HG03432 (cell line): Measurements from ENCODE around the gene GAN.
"Not testable (repeated sequence)": the region's sequence is repeated elsewhere in the genome, so short reads cannot be mapped to it uniquely, and the experiment has no call there.

Experiments used
- ATAC-seq: cut with Tn5 transposase; IDR thresholded peaks from one replicate; pipeline ENCODE4 v1.9.1; 2021; ENCODE audit warnings: mild to moderate bottlenecking, moderate library complexity; ENCODE audit not compliant: unreplicated experiment

The GAN gene

DNA sequence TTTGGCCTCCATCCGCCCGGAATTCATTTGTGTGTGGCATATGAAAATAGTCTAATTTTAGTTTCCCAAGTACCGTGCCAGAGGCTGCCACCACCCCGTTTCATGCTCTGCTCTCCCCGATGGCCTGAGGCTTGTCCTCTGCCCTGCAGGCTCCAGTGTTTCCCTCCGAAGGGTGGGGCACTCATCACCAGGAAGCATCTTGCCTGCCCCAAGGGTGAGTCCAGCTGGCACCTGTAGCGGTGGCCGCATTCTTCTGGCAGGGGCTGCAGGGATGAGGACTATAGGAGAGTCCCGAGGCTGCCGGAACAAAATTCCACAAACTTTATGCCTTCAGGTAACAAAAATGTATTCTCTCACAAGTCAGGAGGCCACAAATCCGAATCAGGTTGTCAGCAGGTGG is 106.8 kb downstream of the GAN start:
- no peak for ATAC-seq

DNA sequence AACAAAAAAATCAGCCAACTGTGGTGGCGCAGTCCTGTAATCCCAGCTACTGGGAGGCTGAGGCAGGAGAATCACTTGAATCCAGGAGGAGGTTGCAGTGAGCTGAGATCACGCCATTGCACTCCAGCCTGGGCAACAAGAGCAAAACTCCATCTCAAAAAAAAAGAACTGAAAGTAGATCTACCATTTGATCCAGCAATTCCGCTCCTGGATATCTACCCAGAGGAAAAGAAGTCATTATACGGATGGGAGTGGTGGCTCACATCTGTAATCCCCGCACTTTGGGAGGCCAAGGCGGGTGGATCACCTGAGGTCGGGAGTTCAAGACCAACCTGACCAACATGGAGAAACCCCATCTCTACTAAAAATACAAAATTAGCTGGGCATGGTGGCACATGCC is 107.4 kb downstream of the GAN start:
- ATAC-seq, result not testable (repeated sequence)

DNA sequence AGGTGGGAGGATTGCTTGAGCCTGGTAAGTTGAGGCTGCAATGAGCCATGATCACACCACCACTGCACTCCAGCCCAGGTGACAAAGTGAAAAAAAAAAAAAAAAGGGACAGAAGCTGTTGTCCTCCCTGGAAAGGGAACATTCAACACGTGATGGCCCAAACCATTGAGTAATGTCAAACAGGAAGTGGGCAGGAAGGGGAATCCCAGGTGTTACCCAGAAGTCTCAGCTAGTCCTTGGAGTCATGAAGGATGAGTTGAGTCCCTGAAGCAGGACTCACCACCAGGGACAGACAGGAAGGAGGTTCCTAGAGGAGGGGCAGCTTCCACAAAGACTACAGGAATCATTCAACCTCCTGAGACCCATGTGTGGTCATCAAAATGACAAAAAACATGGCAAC is 110.0 kb downstream of the GAN start:
- ATAC-seq, result no peak

DNA sequence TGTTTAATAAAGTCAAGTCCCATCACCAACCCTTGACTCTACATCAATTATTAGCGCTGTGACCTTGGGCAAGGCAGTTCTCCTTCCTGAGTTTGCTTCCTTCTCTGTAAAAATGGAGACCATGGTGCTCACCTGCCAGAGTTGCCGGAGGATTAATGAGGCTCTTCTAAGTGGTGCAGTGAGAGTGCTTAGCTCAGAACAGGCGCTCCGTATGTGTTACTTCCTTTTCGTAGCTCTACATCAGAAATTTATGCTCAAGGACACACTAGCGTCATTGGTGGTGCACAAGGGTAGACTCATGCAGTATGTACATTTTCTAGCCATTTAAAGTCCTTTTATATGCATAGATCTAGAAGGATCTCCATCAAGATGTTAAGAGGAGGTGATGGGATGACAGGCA is 112.5 kb downstream of the GAN start:
- ATAC-seq, result no peak

DNA sequence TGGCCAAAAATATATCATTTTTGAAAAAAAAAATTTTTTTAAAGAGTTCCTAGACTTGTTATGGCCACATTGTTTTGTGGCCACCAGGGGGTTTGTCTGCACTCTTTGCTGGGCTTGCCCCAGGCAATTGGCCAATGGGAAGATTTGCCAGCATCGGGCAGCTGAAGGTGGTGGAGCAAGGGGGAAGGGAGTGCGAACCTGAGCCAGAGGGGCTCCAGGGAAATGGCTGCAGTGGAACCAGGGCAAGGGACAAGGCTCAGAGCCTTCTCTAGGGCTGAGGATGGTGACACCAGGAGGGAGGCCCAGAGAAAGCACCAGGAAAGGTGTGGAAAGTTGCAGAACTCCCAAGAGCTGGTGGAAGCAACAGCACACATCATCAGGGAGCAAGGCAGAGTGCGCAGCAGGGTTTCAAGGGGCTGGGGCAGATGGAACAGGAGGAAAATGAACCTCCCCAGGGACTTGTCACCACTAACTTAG is 114.3 kb downstream of the GAN start:
- ATAC-seq, result peak; percentile 37

DNA sequence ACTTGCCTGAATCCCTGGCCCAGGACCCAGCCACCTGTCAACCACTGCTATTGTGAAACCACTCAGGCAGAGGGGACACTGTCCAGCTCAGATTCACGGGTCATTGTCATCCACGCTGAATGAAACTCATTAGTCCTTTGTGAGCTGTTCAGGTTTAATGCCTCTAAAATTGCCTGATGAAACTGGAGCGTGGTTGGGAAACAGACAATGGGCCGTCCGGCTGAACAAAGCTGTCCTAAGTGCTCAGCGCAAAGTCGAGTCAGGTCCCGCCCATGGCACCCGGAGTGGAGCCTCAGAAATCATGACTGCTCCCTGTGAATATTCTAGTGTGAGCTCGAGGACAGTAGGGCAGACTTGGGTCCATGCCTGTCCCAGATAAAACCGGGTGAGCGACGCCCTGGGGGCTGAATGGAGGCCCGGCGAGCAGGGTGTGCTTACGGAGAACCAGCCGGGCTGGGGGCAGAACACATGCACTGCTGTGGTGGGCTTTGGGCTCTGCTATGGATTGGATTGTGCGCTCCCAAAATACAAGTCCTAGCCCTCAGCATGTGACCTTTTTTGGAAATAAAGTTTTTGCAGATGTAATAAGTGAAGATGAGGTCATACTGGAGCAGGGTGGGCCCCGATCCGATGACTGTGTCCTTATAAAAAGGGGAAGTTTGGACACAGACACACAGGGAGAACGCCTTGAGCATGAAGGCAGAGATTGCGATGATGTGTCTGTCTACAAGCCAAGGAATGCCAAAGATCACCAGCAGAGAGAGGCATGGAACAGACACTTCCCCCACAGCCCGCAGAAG is 117.0 kb downstream of the GAN start:
- peak; percentile 41 for ATAC-seq

DNA sequence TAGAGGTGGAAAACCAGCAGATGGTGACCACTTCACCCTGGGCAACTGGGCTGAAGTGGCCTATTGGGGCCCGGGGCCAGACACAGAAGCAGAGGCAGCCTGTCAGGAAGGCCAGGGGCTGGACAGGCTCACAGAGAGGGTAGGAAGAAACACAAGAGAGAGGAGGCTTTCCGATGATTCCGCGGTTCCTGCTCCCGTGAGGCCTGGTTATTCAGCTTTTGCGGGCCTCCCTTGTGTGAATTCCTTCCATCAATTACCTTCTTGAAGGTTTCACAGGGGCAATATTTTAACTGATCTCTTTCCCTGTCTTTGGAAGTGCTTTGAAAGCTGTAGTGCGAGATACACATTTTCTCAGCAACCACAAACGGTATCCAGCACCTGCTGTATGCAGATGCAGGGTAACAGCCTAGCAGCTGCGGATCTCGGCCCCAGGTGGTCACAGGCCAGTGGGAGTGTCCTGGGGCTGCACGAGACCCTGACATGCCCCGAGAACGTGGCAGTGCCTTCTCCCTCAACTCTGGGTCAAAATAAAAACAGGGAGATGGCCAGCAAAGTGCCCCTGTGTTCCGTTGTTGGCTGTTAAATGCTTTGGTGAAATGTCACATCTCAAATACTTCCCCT is 118.3 kb downstream of the GAN start:
- no peak for ATAC-seq

DNA sequence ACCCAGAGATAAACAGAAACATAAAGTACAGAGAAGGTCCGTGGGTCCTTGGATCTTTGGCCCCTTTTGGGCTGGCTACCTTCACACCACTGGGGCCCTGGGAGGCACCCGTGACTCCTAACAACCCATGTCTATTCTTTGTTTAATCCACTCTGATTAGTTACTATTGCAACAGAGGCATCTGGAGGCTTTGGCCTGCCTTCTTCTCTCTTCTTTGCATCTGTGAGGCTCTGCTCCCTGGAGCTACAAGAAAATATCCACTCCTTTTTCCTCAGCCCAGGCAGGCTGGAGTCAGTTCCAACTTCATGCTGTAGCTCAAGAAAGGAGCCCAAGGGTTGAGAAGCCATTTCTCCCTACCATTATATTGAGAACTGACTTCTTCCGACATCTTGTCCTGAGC is 120.3 kb downstream of the GAN start:
- no peak for ATAC-seq

DNA sequence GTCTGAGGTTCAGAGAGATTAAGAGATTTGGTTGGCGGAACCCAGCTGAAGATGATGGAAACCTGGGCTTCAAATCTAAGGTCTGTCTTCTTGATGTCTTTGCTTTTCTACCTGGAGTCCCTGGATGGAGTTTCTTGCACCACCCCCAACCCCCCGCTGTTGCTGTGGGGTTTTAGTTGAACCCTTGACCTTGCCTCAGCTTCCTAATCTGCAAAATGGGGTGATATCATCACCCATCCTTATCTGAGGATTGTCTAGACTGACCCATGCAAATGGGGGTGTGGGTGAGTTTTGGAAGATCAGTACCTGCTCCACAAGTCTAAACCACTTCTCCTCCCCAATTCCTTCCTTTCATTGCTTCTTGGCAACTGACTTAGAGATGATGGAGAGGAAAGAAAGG is 120.8 kb downstream of the GAN start:
- no peak for ATAC-seq

DNA sequence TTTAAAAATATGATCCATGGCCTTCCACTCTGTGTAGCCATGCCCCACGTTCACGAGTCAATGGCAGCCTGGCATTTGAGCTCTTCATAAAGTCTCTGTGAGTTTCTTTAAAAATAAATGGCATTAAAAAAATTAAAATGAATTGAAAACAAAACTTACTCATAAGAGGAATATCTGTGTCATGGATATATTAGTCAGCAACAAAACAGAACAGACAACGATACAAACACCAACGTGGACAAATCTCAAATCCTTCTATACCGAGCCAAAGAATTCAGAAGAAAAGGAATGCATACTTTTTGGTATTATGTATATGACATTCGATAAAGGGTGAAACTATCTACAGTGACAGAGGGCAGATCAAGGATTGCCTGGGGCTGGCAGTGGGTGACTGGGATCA is 121.6 kb downstream of the GAN start:
- no peak for ATAC-seq

DNA sequence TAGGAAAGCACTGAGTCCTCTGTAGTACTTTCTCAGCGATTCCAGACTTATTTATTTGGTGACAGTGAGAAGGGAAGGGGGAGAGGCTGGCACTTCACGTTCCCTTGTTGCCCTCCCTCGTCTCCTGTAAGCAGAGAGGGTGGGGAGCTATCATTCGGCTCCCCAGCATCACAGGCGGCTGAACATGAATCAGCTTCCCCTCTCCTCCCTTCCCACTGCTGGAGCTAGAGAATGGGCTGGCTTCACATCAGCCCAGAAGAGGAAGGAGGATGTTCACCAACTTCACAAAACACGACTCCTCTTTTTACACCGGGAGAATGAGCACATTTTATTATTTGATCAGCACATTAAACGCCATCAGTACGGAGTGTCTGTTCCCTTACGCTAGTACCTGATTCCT is 123.1 kb downstream of the GAN start:
- ATAC-seq, result no peak
